NCI-H82 treated with DMSO at 0.1 percent for 48 hours (cell line): Measurements from ENCODE around the gene DCC.
A peak's percentile ranks its signal among the peaks of the same experiment; 100 is the strongest.

Experiments
- DNase-seq: peaks from one replicate; lab custom pipeline; 2025; ENCODE audit not compliant: unreplicated experiment; lab: John Stamatoyannopoulos, UW

The DCC gene

DNA sequence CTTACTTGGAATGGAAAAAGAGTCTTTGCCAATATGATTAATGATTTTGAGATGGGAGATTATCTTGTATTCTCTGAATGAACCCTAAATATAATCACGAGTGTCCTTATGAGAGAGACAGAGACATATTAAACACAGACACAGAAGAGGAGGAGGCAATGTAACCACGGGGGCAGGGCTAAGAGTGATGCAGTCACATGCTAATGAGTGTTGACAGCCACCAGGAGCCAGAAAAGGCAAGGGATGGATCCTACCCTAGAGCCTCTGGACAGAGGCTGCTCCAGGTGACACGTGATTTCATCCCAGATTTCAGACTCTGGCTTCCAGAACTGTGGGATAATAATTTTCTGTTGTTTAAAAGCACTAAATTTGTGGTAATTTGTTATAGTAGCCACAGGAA is 1204.9 kb downstream of the DCC start:
- no peak for DNase-seq

DNA sequence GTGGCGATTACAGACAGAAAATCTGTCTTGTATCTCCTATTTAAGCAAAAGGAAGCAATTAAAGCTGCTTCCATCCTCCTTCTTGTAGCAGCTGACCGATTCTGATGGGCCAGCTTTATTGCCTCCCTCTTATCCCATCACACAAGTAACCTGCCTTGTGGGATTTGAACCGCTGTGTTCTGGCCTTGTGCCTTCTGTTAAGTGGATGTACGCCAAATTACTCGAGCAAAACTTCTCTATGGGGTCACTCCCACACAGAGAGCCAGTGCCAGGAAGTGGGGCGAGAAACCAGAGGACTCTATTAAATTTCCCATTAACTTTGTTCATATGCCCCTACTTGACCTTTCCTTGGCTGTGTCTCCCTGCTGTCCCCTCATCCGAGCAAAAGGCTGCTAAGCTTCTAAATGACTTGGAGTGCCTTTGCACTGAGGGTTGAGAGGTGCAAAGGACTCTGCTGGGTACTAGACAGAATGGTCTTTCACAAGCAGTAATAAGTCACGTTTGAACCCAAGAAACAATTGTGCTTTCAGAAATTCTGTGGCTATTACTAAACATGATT is 1212.0 kb downstream of the DCC start:
- DNase-seq = no peak

DNA sequence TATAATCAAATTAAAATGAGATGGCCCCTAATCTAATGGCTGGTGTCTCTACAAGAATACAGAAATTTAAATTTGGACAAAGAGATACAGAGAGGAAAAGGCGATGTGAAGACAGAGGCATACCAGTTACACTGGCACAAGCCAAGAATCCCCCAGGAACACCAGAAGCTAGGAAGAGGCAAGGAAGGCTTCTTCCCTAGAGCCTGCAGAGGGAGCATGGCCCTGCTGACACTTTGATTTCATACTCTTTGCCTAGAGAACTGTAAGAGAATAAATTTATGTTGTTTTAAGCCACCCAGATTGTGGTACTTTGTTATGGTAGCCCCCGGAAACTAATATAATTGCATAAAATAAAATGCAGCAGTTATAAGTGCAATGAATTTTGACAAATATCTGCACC is 1213.0 kb downstream of the DCC start:
- DNase-seq = no peak

DNA sequence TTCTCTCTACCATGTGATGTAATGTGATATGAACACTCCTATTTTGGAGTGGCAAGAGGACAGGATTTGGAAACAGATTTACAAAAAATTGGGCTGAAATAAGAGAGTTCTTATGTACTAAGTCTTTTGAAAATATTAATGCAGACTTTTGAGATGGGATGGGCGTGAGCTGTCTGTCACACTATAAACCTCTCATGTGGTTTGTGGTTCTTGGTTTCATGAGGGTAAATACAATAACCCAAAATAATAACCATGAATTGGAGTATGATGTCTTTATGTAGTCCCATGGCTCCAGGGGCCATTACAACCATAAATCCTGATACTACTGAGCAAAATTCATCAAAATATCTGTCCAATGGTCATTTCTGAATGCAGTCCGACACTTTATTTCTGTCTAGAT is 1216.5 kb downstream of the DCC start:
- DNase-seq = no peak

DNA sequence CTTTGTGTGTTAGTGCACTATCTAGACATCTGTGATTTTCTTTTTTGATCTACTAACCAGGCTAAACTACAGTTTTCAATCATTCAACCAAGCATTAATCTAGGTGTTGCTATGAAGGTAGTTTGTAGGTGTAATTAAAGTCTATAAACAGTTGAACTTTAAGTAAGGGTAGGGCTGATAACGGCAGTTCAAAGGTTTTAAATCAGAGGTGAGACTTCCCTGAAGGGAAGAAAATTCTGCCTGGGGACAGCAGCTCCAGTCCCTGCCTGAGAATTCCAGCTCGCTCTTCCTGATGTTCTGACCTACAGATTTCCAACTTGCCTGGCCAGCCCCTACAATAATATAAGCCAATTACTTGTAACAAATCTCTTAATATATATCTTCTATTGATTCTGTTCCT is 1220.5 kb downstream of the DCC start:
- no peak for DNase-seq

DNA sequence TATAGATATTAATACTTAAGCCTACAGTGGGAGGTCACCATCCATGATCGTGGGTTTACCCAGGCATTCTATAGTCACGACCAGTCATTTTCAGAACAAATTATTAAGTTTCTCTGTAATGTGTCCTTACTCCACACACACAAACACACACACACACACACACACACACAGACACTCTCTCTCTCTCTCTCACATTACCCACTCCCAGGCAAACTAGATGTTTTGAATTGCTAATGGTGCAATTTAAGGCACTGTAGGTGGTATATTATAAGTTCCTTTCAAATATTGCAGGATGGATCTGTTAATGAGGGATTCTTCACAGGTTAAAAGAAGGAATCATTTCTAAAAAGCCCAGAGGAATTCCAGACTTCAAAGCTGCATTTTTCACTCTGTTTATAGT is 1226.6 kb downstream of the DCC start:
- DNase-seq = no peak

DNA sequence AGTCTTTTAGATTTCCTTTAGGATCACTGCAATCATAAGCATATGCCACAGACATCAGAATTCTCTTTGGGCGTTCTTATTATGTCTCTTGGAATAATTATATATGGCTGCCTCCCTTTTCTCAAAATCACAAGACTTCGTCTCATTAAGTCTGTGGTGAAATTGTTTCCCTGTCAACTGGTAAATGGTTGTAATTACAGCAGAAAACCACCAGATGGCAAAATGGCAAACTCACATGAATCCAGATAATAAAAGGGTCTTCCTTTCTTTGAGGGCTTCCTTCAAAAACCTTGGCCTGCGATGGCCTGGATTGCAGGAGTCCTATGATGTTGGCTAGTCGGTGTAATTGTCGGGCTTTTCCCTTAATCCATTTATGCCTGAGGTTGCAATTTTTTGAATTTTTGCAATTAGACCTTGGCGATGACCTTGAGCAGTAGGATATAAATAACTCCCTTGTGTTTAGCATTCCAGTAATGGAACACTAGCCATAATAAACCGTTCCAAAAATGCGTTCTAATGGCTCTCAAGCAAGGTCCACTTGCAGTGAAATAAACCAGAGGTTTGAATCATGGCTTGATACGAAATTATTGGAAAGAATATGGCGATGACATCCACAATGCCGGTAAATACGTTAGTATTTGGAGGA is 1228.1 kb downstream of the DCC start:
- peak; percentile 11 for DNase-seq
